H7 (cell line): ENCODE measurements around the gene IGSF9. TPM values are rescaled to one million over a fixed set of nuclear protein-coding genes. Genes with fewer than 3 reads are reported as not detected.
"Not testable (repeated sequence)": the region's sequence is repeated elsewhere in the genome, so short reads cannot be mapped to it uniquely, and the experiment has no call there.

Source experiments
- DNase-seq: peaks from one replicate; pipeline ENCODE4 v3.0.0; 2012
- H3K27me3 ChIP-seq: 2 replicates; pipeline ENCODE4 v1.6.0; 2011; ENCODE audit warnings: mild to moderate bottlenecking, low read length; ENCODE audit not compliant: control insufficient read depth, insufficient read depth
- H3K36me3 ChIP-seq: replicated peaks from 2 replicates; pipeline ENCODE4 v1.5.1; 2011; ENCODE audit warnings: low read length; ENCODE audit not compliant: control insufficient read depth, insufficient read depth
- H3K4me3 ChIP-seq: 2 replicates; pipeline ENCODE4 v1.5.1; 2011; ENCODE audit warnings: low read depth, mild to moderate bottlenecking, control low read depth, low read length, moderate library complexity; ENCODE audit not compliant: insufficient read depth
- total RNA-seq: library from RNA; depleted of rRNA; stranded (reverse); fragments of >200 nt; shearing (Covaris generic); gene quantifications from 2 replicates; pipeline ENCODE4 v1.2.3, GENCODE V29; 2014

IGSF9 gene
- total RNA-seq, 1 experiment from 2014 or later, result 4.4 TPM

DNA sequence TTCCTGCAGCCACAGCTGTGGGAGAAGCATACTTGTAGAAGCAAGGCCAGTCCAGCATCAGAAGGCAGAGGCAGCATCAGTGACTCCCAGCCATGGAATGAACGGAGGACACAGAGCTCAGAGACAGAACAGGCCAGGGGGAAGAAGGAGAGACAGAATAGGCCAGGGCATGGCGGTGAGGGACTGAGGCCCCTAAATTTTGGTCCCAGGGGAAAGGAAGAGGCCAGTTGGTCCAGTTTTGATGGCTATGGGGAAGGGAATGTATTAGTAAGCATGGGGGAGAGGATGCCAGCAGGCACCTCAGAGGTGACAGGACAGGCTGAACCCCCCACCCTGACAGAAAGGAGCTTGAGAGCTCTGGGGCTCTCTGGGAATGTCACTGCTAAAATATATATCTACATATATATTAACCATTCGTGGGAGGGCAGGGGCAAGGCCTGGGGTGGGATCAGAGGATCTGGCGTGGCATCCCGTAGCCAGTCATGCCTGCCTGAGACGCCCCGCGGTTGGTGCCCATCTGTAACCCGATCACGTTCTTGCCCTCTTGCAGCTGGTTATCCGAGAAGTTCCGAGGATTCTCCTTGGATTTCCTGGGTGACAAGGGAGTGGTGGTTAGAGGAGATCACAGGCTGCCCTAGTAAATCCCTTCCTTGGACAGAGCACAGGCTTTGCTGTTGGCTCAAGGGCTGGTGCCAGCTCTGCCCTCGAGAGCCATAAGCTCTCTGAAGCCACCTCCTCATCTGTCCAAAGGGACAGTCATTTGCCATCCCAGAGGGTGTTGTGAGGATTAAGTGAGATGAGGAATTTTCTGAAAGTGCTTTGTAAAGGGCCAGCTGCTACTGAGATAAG, 26.8 kb downstream of the IGSF9 start:
- peaks cover 12% of the 10 kb centered on the region for H3K36me3 ChIP-seq
- no peak for DNase-seq
- no peak overlapping the region for H3K4me3 ChIP-seq
- no peaks in the 10 kb centered on the region for H3K27me3 ChIP-seq

DNA sequence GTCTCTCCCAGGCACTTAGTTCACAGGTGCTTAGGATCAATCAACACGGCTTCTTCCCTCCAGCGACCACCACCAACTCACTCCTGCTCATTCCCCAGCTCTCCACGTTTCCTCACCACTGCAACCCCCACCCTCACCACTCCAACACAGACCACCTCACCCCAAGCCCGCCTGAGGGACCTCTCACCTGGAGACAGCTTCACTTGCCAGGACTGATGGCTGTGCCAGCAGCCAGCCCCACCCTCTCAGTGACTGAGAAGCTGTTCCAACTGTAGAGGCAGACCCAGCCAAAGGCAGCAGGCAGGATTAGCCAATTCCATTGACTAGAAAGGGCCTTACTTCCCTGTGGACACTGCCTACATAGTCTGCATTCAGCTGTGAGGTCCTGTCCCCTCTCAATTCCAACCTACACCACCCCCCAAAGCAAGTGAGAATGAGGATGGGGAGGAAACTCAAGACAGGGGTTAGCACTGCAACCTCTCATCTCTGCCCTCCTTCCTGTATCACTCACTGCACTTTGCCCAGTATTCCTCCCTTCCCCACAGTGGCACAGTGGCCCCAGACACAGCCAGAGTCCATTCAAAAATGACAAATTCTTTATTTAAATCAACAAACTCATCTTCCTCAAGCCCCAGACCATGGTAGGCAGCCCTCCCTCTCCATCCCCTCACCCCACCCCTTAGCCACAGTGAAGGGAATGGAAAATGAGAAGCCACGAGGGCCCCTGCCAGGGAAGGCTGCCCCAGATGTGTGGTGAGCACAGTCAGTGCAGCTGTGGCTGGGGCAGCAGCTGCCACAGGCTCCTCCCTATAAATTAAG, 27.7 kb downstream of the IGSF9 start:
- Histone ChIP-seq H3K4me3 (no peak overlapping the region), H3K36me3 (peaks cover 12% of the 10 kb centered on the region), H3K27me3 (no peaks in the 10 kb centered on the region)
- no peak for DNase-seq

- peak; percentile 67 for DNase-seq
- peaks cover 12% of the 10 kb centered on the region for H3K36me3 ChIP-seq
- no peak overlapping the region for H3K4me3 ChIP-seq
- no peaks in the 10 kb centered on the region for H3K27me3 ChIP-seq
Measured at GRCh38 chr1:159916242-159917051, 29.0 kb downstream of the IGSF9 start.

- peaks cover 12% of the 10 kb centered on the region for H3K36me3 ChIP-seq
- DNase-seq, result no peak
- H3K4me3 ChIP-seq, result no peak overlapping the region
- no peaks in the 10 kb centered on the region for H3K27me3 ChIP-seq
Measured at GRCh38 chr1:159915571-159916241, 29.7 kb downstream of the IGSF9 start.

GRCh38 chr1:159914252-159915018, 31.0 kb downstream of the IGSF9 start:
- Histone ChIP-seq H3K4me3 (no peak overlapping the region), H3K27me3 (no peaks in the 10 kb centered on the region), H3K36me3 (peaks cover 6% of the 10 kb centered on the region)
- DNase-seq, result no peak

- no peak for DNase-seq
- peaks cover 2% of the 10 kb centered on the region for H3K36me3 ChIP-seq
- H3K27me3 ChIP-seq, result no peaks in the 10 kb centered on the region
- H3K4me3 ChIP-seq, result no peak overlapping the region
Measured at GRCh38 chr1:159913451-159914192, 31.8 kb downstream of the IGSF9 start.

- Histone ChIP-seq H3K27me3 (no peaks in the 10 kb centered on the region; the same call in 1 of the 2 replicates), H3K36me3 (no peaks in the 10 kb centered on the region), H3K4me3 (no peak overlapping the region)
- no peak for DNase-seq
Measured at GRCh38 chr1:159911326-159912070, 33.9 kb downstream of the IGSF9 start.

DNA sequence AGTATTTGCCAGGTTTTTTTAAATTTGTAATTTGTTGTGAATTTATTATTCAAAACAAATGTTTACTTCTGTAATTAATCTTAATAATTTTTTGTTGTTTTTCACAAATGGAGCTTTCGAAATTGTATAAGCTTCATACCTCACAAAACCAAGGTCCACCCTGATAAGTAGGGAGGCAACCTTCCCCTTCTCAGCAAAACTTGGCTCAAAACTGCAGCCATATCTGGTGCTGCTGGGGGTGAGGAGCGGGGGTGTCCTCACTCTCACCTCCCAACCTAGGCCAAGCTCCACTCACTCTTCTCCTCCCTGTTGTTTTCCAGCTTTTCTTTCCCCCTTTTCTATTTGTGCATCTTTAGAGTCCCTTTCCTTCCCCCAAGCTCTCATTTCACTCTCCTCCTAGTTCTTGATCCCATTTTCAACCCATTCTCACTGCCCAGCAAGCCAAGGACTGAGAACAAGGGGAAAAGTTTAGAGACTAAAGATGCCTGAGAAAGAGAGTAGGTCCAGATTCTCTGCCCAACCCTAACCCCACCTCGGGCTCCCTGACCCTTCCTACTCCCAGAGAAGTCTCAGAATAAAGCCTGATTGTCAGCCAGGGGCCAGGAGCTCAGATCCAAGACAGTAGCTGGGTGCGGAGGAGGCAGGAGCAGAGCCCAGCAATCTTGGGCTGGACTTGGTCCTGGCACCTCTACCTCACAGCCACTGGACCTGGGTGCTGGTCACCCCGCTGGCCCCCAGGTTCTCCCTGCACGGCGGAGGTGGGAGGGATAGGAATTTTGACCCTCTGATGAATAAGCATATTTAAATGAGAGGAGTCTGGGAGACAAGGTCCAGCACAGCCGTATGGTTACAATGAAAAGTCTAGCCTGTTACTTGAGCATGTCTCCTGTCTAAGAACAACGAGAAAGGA, 37.1 kb downstream of the IGSF9 start:
- Histone ChIP-seq H3K4me3 (no peak overlapping the region), H3K36me3 (no peaks in the 10 kb centered on the region), H3K27me3 (no peaks in the 10 kb centered on the region; the same call in 1 of the 2 replicates)
- no peak for DNase-seq

- Histone ChIP-seq H3K36me3 (no peaks in the 10 kb centered on the region), H3K27me3 (no peaks in the 10 kb centered on the region; the same call in 1 of the 2 replicates), H3K4me3 (no peak overlapping the region)
- no peak for DNase-seq
Measured at GRCh38 chr1:159906960-159907359, 38.5 kb downstream of the IGSF9 start.

GRCh38 chr1:159904036-159904435, 41.4 kb downstream of the IGSF9 start:
- not testable (repeated sequence) for H3K4me3 ChIP-seq, DNase-seq, H3K36me3 ChIP-seq
- H3K27me3 ChIP-seq, result peaks cover 10% of the 10 kb centered on the region

DNA sequence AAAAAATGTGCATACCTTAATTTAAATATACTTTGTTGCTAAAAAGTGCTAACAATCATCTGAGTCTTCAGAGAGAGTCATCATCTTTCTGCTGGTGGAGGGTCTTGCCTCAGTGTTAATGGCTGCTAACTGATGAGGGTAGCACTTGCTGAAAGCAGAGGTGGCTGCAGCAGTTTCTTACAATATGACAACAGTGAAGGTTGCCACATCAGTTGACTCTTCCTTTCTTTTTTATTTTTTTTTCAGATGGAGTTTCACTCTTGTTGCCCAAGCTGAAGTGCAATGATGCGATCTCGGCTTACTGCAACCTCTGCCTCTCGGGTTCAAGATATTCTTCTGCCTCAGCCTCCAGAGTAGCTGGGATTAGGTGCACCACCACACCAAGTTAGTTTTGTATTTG, 42.9 kb downstream of the IGSF9 start:
- no peak overlapping the region for H3K4me3 ChIP-seq
- peaks cover 10% of the 10 kb centered on the region for H3K27me3 ChIP-seq
- H3K36me3 ChIP-seq, result no peaks in the 10 kb centered on the region
- no peak for DNase-seq
